OCI-LY7 (cell line): ENCODE data around the gene TNS3. TPM values are rescaled to one million over a fixed set of nuclear protein-coding genes. Genes with fewer than 3 reads are reported as not detected.

Experiments used
- BruUV-seq: library from RNA; stranded (reverse); fragments of 400-500 nt; replicated peaks from 2 replicates; lab custom pipeline; 2021; lab: Mats Ljungman, UMichigan
- CTCF ChIA-PET: fragments of 300-600 bp; sonication (Branson Sonifier 250); formaldehyde crosslinking; loops from one replicate; lab custom pipeline; 2022; ENCODE audit warnings: antibody characterized with exemption; ENCODE audit not compliant: unreplicated experiment; lab: Charles Lee
- POLR2A ChIA-PET: fragments of 300-600 bp; sonication (Branson Sonifier 250); formaldehyde crosslinking; loops from one replicate; lab custom pipeline; 2022; ENCODE audit warnings: antibody characterized with exemption; lab: Charles Lee
- DNase-seq: peaks from one replicate; pipeline ENCODE4 v3.0.0-alpha.2; 2015; ENCODE audit warnings: low spot score
- H2AFZ ChIP-seq: fragments of 200-600 bp; sonication (generic), shearing (Covaris generic); 2 replicates; pipeline ENCODE4 v1.6.1; 2014; ENCODE audit warnings: mild to moderate bottlenecking, antibody characterized with exemption, low read length, moderate library complexity
- H3K27ac ChIP-seq: fragments of 200-600 bp; sonication (generic); 2 replicates; pipeline ENCODE4 v1.5.1; 2014; ENCODE audit warnings: mixed run types, low read depth, mild to moderate bottlenecking, moderate library complexity, low read length, inconsistent platforms; ENCODE audit not compliant: poor library complexity, severe bottlenecking
- H3K36me3 ChIP-seq: fragments of 200-600 bp; sonication (generic); 2 replicates; pipeline ENCODE4 v1.6.1; 2014; ENCODE audit warnings: mild to moderate bottlenecking, antibody characterized with exemption, low read length, moderate library complexity, mixed read lengths; ENCODE audit not compliant: insufficient read depth
- H3K4me1 ChIP-seq: fragments of 200-600 bp; sonication (generic); 2 replicates; pipeline ENCODE4 v1.5.1; 2014; ENCODE audit warnings: mild to moderate bottlenecking, low read length; ENCODE audit not compliant: insufficient read depth, poor library complexity, severe bottlenecking
- H3K4me2 ChIP-seq: fragments of 200-600 bp; sonication (generic); 2 replicates; pipeline ENCODE4 v1.6.1; 2014; ENCODE audit warnings: mild to moderate bottlenecking, low read length
- H3K4me3 ChIP-seq: fragments of 200-600 bp; sonication (generic); 2 replicates; pipeline ENCODE4 v1.5.1; 2014; ENCODE audit warnings: mild to moderate bottlenecking, low read depth, low read length; ENCODE audit not compliant: poor library complexity, severe bottlenecking
- H3K79me2 ChIP-seq: fragments of 200-600 bp; sonication (generic); 2 replicates; pipeline ENCODE4 v1.6.1; 2016; ENCODE audit warnings: low read depth, mild to moderate bottlenecking, low read length, moderate library complexity, mixed read lengths; ENCODE audit not compliant: insufficient read depth
- H3K9me2 ChIP-seq: fragments of 200-600 bp; sonication (generic); 2 replicates; pipeline ENCODE4 v1.6.1; 2016; ENCODE audit warnings: mild to moderate bottlenecking, low read length, mixed read lengths; ENCODE audit not compliant: insufficient read depth
- H3K9me3 ChIP-seq: fragments of 200-600 bp; sonication (generic); 2 replicates; pipeline ENCODE4 v1.6.1; 2014; ENCODE audit warnings: mild to moderate bottlenecking, mixed run types, low read length, mixed read lengths
- H4K20me1 ChIP-seq: fragments of 200-600 bp; sonication (generic); 2 replicates; pipeline ENCODE4 v1.6.1; 2014; ENCODE audit warnings: mild to moderate bottlenecking, antibody characterized with exemption, low read length, moderate library complexity, mixed read lengths; ENCODE audit not compliant: insufficient read depth
- CTCF ChIP-seq: fragments of 200-600 bp; sonication (generic); conservative IDR thresholded peaks from 2 replicates; pipeline ENCODE4 v1.5.1; 2014; ENCODE audit warnings: mild to moderate bottlenecking, antibody characterized with exemption, low read length, moderate library complexity, mixed read lengths
- EZH2phosphoT487 ChIP-seq: fragments of 200-600 bp; sonication (generic); IDR thresholded peaks from 2 replicates; pipeline ENCODE4 v1.6.1; 2018; ENCODE audit warnings: low read depth, borderline replicate concordance, mild to moderate bottlenecking, mixed run types, antibody characterized with exemption, low read length, moderate library complexity, mixed read lengths
- intact Hi-C: fragments of 100-400 bp; cut with micrococcal nuclease; formaldehyde crosslinking; loops from one replicate; pipeline ENCODE4 v1.10.0; 2022; ENCODE audit not compliant: unreplicated experiment
- total RNA-seq, 2 experiments: library from RNA; depleted of rRNA in 1 of 2; stranded (reverse); fragments of >200 nt in 1 of 2; shearing (Covaris generic) in 1 of 2; gene quantifications; 2 replicates each; pipeline ENCODE4 v1.2.3, GENCODE V29; 2014 to 2022

Gene TNS3
- total RNA-seq, 2 experiments from 2014 or later, result 9.5 to 42.1 TPM

GRCh38 chr7:47254081-47254977, 327.6 kb downstream of the TNS3 start:
- Histone ChIP-seq H3K4me3 (peak overlapping the region; percentile 50), H3K4me2 (peak overlapping the region; percentile 50), H3K9me2 (no peaks in the 10 kb centered on the region), H3K9me3 (peaks cover 9% of the 10 kb centered on the region; the same call in 1 of the 2 replicates), H4K20me1 (no peaks in the 10 kb centered on the region), H3K36me3 (no peaks in the 10 kb centered on the region), H3K27ac (no peak overlapping the region), H3K79me2 (no peaks in the 10 kb centered on the region), H3K4me1 (peaks cover 9% of the 10 kb centered on the region), H2AFZ (peak overlapping the region; percentile 74)
- peak; percentile 79 for DNase-seq
- ChIA-PET POLR2A (no interaction called here), CTCF (interaction anchor here (0.5 to 0.6 kb wide), 2 partner anchors 141 to 675 kb away, joined by 3 read pairs; no protein-coding TSS in a partner anchor)
- intact Hi-C loops, result loop anchor here (2.0 to 10.0 kb wide), 5 partner anchors 74 to 1340 kb away; no protein-coding TSS in a partner anchor
- BruUV-seq, result no TSS peak
- TF ChIP-seq EZH2phosphoT487, result no peak
- TF ChIP-seq CTCF, result peak; percentile 87

- Histone ChIP-seq H3K4me2 (peak overlapping the region; percentile 50), H3K4me3 (peak overlapping the region; percentile 50), H3K4me1 (peaks cover 9% of the 10 kb centered on the region), H4K20me1 (no peaks in the 10 kb centered on the region), H3K36me3 (no peaks in the 10 kb centered on the region), H3K79me2 (no peaks in the 10 kb centered on the region), H3K27ac (no peak overlapping the region), H2AFZ (peak overlapping the region; percentile 74), H3K9me3 (peaks cover 9% of the 10 kb centered on the region; the same call in 1 of the 2 replicates), H3K9me2 (no peaks in the 10 kb centered on the region)
- no peak for TF ChIP-seq EZH2phosphoT487
- TF ChIP-seq CTCF, result no peak
- no TSS peak for BruUV-seq
- ChIA-PET CTCF (interaction anchor here (0.5 to 0.6 kb wide), 2 partner anchors 141 to 675 kb away, joined by 3 read pairs; no protein-coding TSS in a partner anchor), POLR2A (interaction anchor here (0.8 kb wide), 1 partner anchor 51 kb away, joined by 3 read pairs; no protein-coding TSS in a partner anchor)
- intact Hi-C loops, result loop anchor here (2.0 to 10.0 kb wide), 5 partner anchors 73 to 1339 kb away; no protein-coding TSS in a partner anchor
- DNase-seq, result no peak
Observed at GRCh38 chr7:47253650-47254080, 328.2 kb downstream of the TNS3 start.
